GM19463 (cell line): Measurements from ENCODE around the gene GYS1.

ENCODE experiments used
- ATAC-seq: cut with Tn5 transposase; IDR thresholded peaks from one replicate; pipeline ENCODE4 v1.9.1; 2021; ENCODE audit warnings: mild to moderate bottlenecking, moderate library complexity; ENCODE audit not compliant: unreplicated experiment

GYS1 gene

DNA sequence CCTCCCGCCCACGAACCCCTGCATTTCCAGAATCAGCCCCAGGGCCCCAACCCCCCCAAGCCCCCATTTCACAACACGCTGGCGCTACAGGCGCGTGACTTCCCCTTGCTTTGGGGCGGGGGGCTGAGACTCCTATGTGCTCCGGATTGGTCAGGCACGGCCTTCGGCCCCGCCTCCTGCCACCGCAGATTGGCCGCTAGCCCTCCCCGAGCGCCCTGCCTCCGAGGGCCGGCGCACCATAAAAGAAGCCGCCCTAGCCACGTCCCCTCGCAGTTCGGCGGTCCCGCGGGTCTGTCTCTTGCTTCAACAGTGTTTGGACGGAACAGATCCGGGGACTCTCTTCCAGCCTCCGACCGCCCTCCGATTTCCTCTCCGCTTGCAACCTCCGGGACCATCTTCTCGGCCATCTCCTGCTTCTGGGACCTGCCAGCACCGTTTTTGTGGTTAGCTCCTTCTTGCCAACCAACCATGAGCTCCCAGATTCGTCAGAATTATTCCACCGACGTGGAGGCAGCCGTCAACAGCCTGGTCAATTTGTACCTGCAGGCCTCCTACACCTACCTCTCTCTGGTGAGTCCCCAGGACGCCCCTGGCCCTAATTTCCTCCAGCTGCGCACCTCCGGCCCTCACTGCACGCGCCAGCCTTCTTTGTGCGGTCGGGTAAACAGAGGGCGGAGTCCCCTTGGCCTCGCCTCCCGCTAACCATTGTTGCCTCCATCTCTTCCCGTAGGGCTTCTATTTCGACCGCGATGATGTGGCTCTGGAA is 27.9 kb downstream of the GYS1 start, which contains the start of gene FTL:
FTL (plus strand) TSS at position 270 of the 766 bp plus-strand sequence; CDS start at position 469, 199 bp downstream.
- ATAC-seq, result peak; percentile 62

DNA sequence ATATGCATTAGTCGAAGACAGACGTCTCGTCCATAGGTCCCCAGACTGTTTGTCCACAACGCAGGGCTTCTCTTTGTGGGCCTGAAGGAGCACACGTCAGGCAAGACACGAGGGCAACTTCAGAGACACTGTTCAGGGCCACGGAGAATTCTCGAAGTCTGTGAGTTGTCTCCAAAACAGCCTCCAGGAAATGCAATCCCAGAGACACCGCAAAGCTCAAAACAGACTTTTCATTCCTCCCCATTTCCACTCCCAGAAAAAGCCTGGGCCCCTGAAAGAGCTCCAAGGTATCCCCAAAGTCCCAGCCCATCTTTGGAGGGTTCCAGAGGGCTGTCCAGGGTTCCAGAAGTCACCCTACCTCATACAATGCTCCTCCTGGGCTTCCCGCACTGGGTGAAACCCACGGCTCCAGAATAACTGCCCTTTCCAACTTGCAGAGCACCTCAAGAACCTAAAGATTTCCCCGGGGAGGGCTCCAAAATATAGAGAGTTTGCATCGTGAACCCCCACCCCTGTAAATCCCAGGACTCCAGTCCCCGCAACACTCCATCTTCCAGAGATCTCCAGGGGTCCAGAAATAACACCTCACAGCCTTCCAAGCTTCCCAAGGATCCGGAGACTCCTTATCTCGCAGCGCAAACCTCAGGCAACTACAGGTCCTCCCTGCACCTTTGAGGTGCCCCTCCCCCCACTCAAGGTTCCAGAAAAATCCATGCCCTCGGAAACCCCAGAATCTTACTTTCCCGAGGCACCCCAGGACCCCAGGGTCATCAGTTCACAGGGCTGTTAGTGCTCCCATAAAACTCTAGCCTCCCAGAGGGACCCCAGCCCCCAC is 28.7 kb downstream of the GYS1 start:
- ATAC-seq, result no peak

DNA sequence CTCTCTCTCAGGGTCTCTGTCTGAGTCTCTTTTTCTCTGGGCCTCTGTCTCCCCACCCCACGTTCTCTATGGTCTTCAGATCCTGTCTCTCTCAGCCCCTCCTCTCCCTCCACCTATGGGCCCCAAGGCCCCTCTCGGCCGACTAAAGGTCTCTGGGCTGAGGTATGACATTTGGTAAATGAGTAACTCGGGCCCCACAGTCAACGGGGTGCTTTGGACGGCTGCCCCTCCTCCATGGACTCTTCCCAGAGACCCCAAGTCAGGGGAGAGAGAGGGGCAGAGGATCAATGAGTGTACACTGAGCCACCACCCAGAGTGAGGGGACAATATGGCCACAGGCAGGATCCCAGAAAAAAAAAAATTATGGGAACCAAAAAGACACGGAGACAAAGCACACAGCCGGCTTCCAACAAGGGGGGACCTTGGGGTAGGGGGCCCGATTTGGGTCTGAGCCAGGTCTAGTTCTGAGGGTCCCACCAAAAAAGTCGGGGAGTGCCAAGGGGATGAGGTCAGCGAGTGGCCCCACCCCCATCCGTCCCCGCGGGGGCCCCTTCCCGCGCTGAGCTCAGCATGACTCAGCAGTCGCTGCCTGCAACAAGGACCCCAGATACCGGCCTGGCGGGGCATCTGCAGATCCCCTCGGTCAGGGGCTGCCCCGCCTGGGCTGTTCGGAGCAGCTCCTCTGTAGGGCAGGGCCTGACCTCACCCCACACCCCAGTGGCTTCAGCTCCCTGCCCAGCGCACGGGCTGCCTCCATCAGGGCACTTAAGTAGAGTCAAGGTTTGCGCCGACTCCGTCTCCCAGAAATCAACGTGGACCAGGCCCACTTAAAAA is 29.5 kb downstream of the GYS1 start:
- ATAC-seq, result no peak

DNA sequence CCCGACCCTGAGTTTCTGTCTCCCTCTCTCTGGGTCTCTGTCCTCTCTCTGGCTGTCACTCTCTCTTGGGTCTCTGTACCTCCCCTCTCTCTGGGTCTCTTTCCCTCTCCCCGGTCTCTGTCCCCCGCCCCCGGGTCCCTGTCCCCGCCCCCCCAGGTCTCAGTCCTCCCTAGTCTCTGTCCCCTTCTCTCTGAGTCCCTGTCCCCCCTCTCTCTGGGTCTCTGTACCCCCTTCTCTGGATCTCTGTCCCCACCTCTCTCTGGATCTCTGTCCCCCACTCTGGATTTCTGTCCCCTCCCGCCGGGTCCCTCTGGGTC is 30.3 kb downstream of the GYS1 start:
- ATAC-seq, result no peak

DNA sequence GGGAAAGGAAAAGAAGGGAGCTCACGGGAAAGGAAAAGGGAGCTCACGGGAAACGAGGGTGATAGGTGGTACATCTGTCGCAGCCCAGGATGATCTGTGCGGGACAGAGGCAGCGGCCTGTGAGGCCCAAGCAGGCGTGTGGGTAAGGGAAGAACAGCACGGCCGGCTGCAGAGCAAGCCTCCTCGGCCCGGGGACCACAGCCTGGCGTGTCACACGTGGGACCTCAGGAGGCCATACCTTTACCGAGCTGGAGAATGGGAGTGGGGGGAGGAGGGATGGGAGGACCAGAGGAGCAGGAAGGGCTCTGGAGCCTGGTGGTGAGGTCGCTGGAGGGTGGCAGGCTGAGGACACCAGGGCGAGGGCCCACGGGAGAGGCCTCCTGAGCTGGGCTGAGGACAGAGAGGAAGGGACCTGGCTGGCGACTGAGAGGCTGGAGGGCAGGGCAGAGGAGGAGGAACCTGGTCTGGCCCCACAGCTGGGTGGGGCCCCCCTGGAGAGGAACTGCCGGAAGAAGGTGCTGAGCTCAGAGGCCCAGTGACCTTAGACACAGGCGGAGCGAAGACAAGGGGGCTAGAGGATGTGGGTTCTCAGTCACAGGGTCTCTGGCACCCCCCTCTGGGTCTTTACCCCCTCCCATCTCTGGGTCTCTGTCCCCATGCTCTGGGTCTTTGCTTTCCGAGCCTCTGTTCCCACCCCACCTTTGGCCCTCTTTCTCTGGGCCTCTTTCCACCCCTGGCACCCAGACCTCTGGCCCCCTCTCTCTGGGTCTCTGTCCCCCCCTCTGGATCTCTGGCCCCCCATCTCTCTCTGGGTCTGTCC is 30.9 kb downstream of the GYS1 start:
- no peak for ATAC-seq

DNA sequence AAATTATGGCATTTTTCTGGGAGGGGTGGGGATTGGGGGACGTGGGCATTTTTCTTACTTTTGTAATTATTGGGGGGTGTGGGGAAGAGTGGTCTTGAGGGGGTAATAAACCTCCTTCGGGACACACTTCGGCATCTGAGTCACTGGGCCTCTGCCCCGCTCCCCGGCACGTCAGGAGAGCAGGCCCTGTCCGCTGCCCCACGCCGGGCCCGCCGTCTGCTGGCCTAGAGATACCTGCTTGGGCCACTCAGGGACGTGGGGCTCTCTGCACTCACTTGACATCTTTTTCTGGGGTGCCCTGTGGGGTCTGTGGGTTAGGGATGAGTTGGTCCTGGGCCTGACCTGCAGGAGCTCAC is 31.5 kb downstream of the GYS1 start:
- no peak for ATAC-seq

DNA sequence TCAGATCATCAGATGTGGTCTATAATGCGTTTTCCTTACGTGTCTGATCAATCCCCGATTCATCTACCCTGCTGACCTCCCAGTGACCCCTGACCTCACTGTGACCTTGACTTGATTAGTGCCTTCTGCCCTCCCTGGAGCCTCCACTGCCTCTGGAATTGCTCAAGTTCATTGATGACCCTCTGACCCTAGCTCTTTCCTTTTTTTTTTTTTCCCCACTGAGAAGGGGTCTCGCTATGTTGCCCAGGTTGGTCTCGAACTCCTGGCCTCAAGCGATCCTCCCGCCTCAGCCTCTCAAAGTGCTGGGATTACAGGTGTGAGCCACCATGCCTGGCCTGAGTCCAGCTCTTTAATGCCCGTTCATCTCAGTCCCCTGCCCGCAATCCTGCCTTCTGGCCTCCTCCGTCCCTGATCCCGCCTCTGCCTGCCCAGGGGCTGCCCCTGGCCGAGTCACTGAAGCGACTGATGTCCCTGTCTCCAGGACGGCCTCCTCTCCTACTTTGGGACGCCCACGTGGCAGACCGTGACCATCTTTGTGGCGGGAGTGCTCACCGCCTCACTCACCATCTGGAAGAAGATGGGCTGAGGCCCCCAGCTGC is 32.0 kb downstream of the GYS1 start:
- ATAC-seq, result no peak

DNA sequence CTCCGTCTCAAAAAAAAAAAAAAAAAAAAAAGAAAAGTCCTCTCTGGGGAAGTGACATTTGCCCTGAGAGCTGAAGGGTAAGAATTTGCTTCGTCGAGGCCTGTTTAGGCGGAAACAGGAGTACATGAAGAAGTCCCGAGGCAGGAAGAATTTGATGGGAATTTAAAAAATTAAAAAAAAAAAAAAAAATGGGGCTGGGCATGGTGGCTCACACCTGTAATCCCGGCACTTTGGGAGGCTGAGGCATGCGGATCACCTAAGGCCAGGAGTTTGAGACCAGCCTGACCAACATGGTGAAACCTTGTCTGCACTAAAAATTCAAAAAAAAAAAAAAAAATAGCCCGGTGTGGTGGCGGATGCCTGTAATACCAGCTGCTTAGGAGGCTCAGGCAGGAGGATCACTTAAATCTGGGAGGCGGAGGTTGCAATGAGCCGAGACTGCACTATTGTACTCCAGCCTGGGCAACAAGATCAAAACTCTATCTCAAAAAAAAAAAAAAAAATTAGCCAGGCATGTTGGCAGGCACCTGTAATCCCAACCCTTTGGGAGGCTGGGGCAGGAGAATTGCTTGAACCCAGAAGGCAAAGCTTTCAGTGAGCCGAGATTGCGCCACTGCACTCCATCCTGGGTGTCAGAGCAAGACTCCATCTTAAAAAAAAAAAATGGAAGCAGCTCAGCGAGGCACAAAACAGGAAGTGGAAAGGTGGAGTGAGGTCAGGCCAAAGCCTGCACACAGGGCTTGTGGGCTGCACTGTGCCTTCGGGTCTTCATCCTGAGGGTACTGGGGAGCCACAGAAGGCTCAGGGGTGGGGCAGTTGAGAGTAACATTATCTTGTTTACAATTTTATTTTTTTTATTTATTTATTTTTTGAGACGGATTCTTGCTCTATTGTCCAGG is 33.5 kb downstream of the GYS1 start:
- no peak for ATAC-seq

DNA sequence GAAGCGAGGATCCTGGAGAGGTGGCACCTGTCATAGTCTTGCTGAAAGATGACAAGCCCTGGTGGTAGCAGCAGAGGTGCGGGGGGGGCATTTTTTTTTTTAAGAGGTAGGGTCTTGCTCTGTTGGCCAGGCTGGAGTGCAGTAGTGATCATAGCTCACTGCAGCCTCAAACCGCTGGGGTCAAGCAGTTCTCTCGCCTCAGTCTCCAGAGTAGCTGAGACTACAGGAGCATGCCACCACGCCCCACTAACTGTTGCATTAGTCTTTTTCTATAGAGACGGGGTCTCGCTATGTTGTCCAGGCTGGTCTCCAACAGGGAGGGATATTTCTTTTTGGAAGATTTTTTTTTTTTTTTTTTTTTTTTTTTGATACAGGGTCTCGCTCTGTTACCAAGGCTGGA is 35.1 kb downstream of the GYS1 start:
- no peak for ATAC-seq

DNA sequence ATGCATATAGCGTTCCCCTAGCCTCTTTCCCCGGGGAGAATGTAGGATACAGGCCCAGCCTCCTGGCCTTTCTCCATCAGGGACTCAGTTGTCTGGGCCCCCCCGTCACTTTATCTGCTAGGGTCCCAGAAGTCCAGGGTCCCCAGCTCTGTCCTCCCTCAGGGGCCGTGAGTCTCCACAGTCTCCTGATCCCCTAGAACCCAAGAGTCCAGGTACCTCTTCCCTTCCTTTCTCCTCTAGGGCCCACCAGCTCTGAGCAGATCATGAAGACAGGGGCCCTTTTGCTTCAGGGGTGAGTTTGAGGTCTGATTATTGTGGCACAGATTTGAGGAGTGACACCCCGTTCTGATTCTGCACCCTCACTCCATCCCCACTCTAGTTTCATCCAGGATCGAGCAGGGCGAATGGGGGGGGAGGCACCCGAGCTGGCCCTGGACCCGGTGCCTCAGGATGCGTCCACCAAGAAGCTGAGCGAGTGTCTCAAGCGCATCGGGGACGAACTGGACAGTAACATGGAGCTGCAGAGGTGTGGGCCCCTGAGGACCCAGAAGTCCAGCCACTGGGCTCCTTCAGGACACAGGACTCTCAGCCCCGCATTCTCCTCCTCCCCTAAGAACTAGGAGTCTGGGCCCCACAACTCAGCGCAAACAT is 37.7 kb downstream of the GYS1 start:
- ATAC-seq, result no peak

DNA sequence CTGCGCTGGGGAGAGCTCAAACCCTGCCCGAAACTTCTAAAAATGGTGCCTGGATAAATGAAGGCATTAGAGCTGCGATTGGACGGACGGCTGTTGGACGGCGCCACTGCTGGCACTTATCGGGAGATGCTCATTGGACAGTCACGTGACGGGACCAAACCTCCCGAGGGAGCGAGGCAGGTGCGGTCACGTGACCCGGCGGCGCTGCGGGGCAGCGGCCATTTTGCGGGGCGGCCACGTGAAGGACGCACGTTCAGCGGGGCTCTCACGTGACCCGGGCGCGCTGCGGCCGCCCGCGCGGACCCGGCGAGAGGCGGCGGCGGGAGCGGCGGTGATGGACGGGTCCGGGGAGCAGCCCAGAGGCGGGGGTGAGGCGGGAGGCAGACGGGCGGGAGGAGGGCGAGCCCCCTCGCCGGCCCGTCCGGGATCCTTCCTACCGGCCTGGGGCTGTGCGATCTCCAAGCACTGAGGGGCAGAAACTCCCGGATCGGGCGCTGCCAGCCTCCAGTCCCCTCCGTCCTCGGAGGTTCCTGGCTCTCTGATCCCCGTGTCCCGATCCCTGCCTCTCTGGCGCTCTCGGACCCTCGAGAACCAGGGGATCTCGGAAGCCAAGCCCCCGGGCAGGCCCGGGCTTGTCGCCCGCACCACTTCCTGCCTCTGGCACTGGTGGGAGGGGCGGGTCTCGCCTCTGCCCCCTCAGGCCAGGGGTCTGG is 38.4 kb downstream of the GYS1 start, which contains the start of gene BAX:
BAX (plus strand) TSS at position 281 of the 713 bp plus-strand sequence; CDS start at position 335, 54 bp downstream.
- peak; percentile 88 for ATAC-seq

DNA sequence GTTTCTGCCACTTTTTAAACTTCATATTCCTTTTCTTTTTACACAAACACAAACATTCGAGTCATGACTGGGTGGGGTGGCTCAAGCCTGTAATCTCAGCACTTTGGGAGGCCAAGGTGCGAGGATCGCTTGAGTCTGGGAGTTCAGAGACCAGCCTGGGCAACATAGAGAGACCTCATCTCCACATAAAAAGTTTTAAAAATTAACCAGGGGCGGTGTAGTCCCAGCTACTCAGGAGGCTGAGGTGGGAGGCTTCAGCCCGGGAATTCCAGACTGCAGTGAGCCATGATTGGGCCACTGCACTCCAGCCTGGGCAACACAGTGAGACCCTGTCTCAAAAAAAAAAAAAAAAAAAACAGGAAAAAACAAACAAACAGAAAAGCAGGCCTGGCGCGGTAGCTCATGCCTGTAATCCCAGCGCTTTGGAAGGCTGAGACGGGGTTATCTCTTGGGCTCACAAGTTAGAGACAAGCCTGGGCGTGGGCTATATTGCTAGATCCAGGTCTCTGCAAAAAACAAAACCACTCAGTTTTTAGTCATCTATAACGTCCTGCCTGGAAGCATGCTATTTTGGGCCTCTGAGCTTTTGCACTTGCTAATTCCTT is 39.0 kb downstream of the GYS1 start:
- no peak for ATAC-seq

DNA sequence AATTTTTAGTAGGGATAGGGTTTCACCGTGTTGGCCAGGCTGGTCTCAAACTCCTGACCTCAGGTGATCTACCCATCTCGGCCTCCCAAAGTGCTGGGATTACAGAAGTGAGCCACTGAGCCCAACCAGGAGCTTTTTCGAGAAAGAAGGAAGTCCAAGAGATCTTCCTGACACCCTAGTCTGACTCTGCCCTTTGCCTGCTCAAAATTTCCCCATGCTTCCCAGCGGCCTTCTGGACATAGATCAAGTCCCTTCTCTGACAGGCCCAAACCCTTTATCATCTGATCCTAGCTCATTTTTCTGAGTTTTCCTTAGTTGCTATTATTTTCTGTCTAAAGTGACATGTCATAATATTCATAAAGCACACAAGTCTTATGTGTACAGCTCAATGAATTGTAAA is 40.0 kb downstream of the GYS1 start:
- no peak for ATAC-seq

DNA sequence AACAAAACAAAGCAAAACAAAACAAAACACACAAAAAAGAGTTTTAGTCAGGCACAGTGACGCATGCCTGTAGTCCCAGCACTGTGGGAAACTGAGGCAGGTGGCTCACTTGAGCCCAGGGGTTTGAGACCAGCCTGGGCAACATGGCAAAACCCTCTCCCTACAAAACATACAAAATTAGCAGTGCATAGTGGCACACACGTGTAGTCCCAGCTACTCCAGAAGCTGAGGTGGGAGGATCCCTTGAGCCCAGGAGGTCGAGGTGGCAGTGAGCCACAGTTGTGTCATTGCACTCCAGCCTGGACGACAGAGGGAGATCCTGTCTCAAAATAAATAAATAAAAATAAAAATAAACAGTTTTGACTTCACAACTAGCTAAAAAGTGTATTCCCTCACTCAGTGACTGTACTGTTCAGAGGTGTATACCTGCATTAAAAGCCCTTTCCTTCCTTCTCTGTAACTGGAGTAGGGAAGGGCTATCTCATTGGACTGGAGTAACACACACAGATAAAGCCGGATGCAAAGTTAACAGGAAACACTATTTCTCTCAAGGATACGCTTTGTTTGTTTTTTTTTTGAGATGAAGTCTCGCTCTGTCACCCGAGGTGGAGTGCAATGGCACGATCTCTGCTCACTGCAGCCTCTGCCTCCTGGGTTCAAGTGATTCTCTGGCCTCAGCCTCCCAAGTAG is 42.1 kb downstream of the GYS1 start:
- ATAC-seq, result no peak

DNA sequence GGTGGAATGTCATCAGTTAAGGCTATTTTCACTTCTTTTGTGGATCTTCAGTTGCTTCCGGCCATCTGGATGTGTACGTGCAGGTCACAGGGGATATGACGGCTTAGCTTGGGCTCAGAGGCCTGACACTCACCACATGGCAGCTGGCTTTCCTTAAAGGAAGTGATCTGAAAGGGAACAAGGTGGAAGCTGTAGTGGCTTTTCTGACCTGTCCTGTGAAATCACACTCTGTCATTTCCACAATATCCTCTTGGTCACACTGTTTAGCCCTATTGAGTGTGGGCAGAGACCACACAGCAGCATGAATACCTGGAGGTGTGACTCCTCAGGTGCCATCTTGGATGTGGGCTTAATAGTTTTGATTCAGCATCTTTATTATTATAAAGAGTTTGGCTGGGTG is 43.0 kb downstream of the GYS1 start:
- ATAC-seq, result no peak

DNA sequence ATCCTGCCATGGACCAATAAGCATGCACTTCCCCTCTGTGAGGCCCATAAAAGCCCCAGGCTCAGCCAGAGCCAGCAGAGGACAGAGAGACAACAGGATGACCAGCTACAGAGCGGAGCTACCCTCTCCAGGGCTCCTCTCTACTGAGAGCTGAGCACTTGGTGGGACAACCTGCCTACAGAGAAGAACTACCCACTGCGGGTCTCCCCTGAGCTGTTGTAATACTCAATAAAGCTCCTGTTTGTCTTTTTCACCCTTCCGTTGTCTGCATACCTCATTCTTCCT is 45.9 kb downstream of the GYS1 start:
- no peak for ATAC-seq
